Left lung (tissue), 10 donors: ENCODE results near the gene FBXO9. TPM values are rescaled to one million over a fixed set of nuclear protein-coding genes. Genes with fewer than 3 reads are reported as not detected.

Experiments
- ATAC-seq: fragments of 200-7000 bp; cut with Tn5 transposase; one replicate; pipeline ENCODE4 v1.9.1; 2020; ENCODE audit warnings: moderate library complexity
- DNase-seq, 4 donors: peaks; one replicate each; pipeline ENCODE4 v3.0.0-alpha.2; 2013 to 2020
- H3K27ac ChIP-seq, 2 donors: fragments of 200-600 bp; sonication (generic) in 1 of 2; one replicate each; pipeline versions ENCODE4 v1.5.0 to v1.8.0; 2020 to 2021
- H3K27me3 ChIP-seq, 2 donors: fragments of 200-600 bp; sonication (generic) in 1 of 2; one replicate each; pipeline versions ENCODE4 v1.5.0 to v1.8.0; 2020 to 2021
- H3K36me3 ChIP-seq, 2 donors: fragments of 200-600 bp; sonication (generic) in 1 of 2; one replicate each; pipeline versions ENCODE4 v1.5.0 to v1.8.0; 2020 to 2021
- H3K4me1 ChIP-seq, 2 donors: fragments of 200-600 bp; one replicate each; pipeline ENCODE4 v1.8.0; 2021
- H3K4me3 ChIP-seq, 2 donors: fragments of 200-600 bp; sonication (generic) in 1 of 2; one replicate each; pipeline versions ENCODE4 v1.5.0 to v1.8.0; 2020 to 2021; ENCODE audit warnings: mild to moderate bottlenecking in 1 of 2
- H3K9me3 ChIP-seq, 2 donors: fragments of 200-600 bp; sonication (generic) in 1 of 2; one replicate each; pipeline versions ENCODE4 v1.5.0 to v1.8.0; 2020 to 2021
- intact Hi-C, 2 donors: fragments of 100-400 bp; cut with DNase I; formaldehyde crosslinking; loops; one replicate each; pipeline versions ENCODE4 v1.11.2 to v1.14.2; 2022
- polyA plus RNA-seq, 6 donors: library from polyadenylated mRNA; unstranded; fragments of 120-200 nt; gene quantifications; one replicate each; pipeline ENCODE4 v1.2.1, GENCODE V29; 2013; ENCODE audit not compliant: insufficient read length in 6 of 6
- total RNA-seq, 2 donors: library from RNA; stranded (reverse); fragmentation: NEBNext Ultra II Directional; extraction: Animal tissue kit (Norgen Biotek cat#: 25700); gene quantifications; one replicate each; pipeline ENCODE4 v1.2.1, GENCODE V29; 2021
- TF ChIP-seq, protein P1 (sequence below), 2 donors: fragments of 200-600 bp; sonication (generic) in 1 of 2; IDR thresholded peaks; one replicate each; pipeline versions ENCODE4 v1.5.0 to v1.8.0; 2021; ENCODE audit warnings: antibody characterized with exemption in 2 of 2
- donor health status: DM: no; HTN: yes; CAD: no.
- donor health status: DM: no; HTN: no; CAD: no.

The FBXO9 gene
- total and polyA plus RNA-seq, 8 donors = 77.6 to 127 (median 111) TPM

DNA sequence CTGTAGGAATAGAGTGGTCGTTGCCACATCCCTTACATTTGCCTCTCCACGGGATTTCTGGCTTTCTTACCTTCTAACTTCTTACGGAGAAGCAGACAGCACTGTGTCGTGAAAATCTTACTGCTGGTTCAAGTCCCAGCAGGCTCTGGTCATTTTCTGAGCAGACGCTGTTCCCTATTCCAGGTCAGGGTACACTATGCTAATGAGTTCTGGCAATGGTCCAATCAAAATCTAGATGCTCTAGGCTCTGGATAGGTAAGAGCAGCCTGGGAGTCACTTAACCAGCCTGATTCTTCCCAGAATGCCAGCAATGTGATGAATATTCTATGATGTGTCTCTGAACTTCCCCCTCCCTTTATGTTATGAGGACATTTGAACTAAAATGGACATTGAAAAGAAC is 83.5 kb downstream of the FBXO9 start, which contains the start of gene GCM1:
Gene GCM1 (minus strand): TSS at position 158 of the 400 bp plus-strand sequence. CDS start 3,209 bp downstream, outside the sequence.
- TF ChIP-seq, protein P1, sequence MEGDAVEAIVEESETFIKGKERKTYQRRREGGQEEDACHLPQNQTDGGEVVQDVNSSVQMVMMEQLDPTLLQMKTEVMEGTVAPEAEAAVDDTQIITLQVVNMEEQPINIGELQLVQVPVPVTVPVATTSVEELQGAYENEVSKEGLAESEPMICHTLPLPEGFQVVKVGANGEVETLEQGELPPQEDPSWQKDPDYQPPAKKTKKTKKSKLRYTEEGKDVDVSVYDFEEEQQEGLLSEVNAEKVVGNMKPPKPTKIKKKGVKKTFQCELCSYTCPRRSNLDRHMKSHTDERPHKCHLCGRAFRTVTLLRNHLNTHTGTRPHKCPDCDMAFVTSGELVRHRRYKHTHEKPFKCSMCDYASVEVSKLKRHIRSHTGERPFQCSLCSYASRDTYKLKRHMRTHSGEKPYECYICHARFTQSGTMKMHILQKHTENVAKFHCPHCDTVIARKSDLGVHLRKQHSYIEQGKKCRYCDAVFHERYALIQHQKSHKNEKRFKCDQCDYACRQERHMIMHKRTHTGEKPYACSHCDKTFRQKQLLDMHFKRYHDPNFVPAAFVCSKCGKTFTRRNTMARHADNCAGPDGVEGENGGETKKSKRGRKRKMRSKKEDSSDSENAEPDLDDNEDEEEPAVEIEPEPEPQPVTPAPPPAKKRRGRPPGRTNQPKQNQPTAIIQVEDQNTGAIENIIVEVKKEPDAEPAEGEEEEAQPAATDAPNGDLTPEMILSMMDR (IDR thresholded peaks at IDR 0.05) = no peak
- no peaks in the 10 kb centered on the region for H3K27me3 ChIP-seq
- DNase-seq (no peak), ATAC-seq (no peak)
- H3K27ac ChIP-seq = no peak within 1 kb of the TSS
- no peaks in the 10 kb centered on the region for H3K9me3 ChIP-seq
- H3K4me3 ChIP-seq = no peak within 1 kb of the TSS
- H3K4me1 ChIP-seq = no peaks in the 10 kb centered on the region
- intact Hi-C loops = no loop called here
- H3K36me3 ChIP-seq = no peaks in the 10 kb centered on the region

Other genes starting within 250 kb of the FBXO9 start
- gene GSTA5, start 224.6 kb upstream of the FBXO9 start, total RNA-seq = not detected
- gene GSTA5, start 224.6 kb upstream of the FBXO9 start, polyA plus RNA-seq = not detected
- gene GSTA3, start 155.7 kb upstream of the FBXO9 start, total RNA-seq = under 1 TPM in 1 of 2 donors, not detected in 1; 0.50 TPM
- gene GSTA3, start 155.7 kb upstream of the FBXO9 start, polyA plus RNA-seq = 1 to 10 TPM in 4 of 6 donors, under 1 TPM in 2; 0.20 to 1.9 (median 1.2) TPM
- gene GSTA4, start 70.1 kb upstream of the FBXO9 start, total RNA-seq = 10 to 100 TPM; 49.1 to 63.0 TPM
- gene GSTA4, start 70.1 kb upstream of the FBXO9 start, polyA plus RNA-seq = 100 to 1,000 TPM; 121 to 138 (median 133) TPM
- gene CILK1, start 3.6 kb upstream of the FBXO9 start, total RNA-seq = 10 to 100 TPM; 12.3 to 13.7 TPM
- gene CILK1, start 3.6 kb upstream of the FBXO9 start, polyA plus RNA-seq = 10 to 100 TPM; 18.1 to 22.0 (median 19.3) TPM
- gene GCM1, start 83.4 kb downstream of the FBXO9 start, total RNA-seq = under 1 TPM in 1 of 2 donors, not detected in 1; 0.18 TPM
- gene GCM1, start 83.4 kb downstream of the FBXO9 start, polyA plus RNA-seq = under 1 TPM in 1 of 6 donors, not detected in 5; 0.06 TPM